AG04450 (cell line): ENCODE results near the gene CLEC3B. TPM values are rescaled to one million over a fixed set of nuclear protein-coding genes. Genes with fewer than 3 reads are reported as not detected.
A peak's percentile ranks its signal among the peaks of the same experiment; 100 is the strongest.
"Not testable (repeated sequence)": the region's sequence is repeated elsewhere in the genome, so short reads cannot be mapped to it uniquely, and the experiment has no call there.

ENCODE experiments used
- CTCF ChIA-PET: fragments of 300-600, 350-600 bp; formaldehyde crosslinking; extraction: SDS; loops from one replicate; lab custom pipeline; 2022; ENCODE audit warnings: antibody characterized with exemption, inconsistent platforms; lab: Charles Lee
- POLR2A ChIA-PET: fragments of 350-600 bp; formaldehyde crosslinking; extraction: SDS; loops from one replicate; lab custom pipeline; 2021; ENCODE audit warnings: antibody characterized with exemption, inconsistent platforms; lab: Yijun Ruan, JAX
- DNase-seq: peaks from one replicate; pipeline ENCODE4 v3.0.0-alpha.2; 2011; ENCODE audit warnings: low read depth, low spot score
- H3K27ac ChIP-seq: one replicate; pipeline ENCODE4 v1.5.1; 2012; ENCODE audit warnings: low read depth, low read length, control low read depth
- H3K27me3 ChIP-seq: one replicate; pipeline ENCODE4 v1.6.0; 2012; ENCODE audit warnings: low read length; ENCODE audit not compliant: control insufficient read depth, insufficient read depth
- H3K4me3 ChIP-seq: 2 replicates; pipeline ENCODE4 v1.5.1; 2011; ENCODE audit warnings: mild to moderate bottlenecking, low read depth, low read length, control low read depth
- H3K9me3 ChIP-seq: 2 replicates; pipeline ENCODE4 v1.5.1; 2012; ENCODE audit warnings: low read length; ENCODE audit not compliant: control insufficient read depth, insufficient read depth
- polyA plus RNA-seq: library from polyadenylated mRNA; depleted of rRNA; stranded (reverse); fragments of >200 nt; gene quantifications from 2 replicates; pipeline ENCODE4 v1.2.3, GENCODE V29; 2011
- TF ChIP-seq, protein P1 (sequence below): IDR thresholded peaks from 2 replicates; pipeline ENCODE4 v1.5.1; 2011; ENCODE audit warnings: low read depth, low read length, control low read depth, inconsistent platforms

The CLEC3B gene
- polyA plus RNA-seq, 1 experiment: 4.3 TPM

DNA sequence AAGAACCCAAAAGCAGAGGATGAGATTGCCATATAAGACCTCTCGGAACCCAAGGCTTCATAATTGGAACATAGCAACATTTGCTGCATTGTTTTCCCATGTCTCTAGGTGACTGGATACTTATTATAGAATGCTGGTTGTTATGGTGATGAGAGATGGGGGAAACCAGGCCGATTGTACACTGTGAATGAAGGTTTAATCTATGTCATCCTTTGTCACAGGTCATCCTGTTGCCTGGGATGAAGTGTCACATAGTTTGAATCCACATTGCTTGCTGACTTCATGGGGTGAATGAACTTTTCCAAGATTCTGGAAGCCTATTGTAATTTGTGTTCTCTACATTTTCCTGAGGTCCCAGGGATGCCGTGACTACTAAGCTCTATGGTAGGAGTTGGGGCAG lies 41.8 kb downstream of the CLEC3B start:
- Histone ChIP-seq H3K4me3 (no peak overlapping the region), H3K9me3 (no peaks in the 10 kb centered on the region), H3K27me3 (no peaks in the 10 kb centered on the region), H3K27ac (no peak overlapping the region)
- POLR2A ChIA-PET: no interaction called here
- TF ChIP-seq, protein P1, sequence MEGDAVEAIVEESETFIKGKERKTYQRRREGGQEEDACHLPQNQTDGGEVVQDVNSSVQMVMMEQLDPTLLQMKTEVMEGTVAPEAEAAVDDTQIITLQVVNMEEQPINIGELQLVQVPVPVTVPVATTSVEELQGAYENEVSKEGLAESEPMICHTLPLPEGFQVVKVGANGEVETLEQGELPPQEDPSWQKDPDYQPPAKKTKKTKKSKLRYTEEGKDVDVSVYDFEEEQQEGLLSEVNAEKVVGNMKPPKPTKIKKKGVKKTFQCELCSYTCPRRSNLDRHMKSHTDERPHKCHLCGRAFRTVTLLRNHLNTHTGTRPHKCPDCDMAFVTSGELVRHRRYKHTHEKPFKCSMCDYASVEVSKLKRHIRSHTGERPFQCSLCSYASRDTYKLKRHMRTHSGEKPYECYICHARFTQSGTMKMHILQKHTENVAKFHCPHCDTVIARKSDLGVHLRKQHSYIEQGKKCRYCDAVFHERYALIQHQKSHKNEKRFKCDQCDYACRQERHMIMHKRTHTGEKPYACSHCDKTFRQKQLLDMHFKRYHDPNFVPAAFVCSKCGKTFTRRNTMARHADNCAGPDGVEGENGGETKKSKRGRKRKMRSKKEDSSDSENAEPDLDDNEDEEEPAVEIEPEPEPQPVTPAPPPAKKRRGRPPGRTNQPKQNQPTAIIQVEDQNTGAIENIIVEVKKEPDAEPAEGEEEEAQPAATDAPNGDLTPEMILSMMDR: no peak
- no peak for DNase-seq
- CTCF ChIA-PET: no interaction called here

DNA sequence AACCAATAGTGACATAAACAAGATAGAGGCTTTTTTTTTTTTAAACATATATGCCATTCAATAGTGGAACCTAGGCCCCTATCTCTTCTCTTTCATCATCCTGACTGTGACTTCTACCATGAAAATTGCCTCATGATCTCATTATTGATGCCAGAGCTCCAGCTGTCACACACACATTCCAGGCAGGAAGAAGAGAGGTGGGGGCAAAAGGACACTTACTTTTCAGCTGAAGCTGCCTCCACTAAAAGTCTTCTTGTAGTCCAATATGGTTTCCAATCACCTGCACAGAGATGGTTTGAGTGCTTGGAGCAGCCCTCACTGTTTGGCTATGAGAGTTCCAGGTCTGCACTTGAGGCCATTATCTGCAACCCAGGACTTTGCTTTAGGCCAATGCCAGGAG lies 45.0 kb downstream of the CLEC3B start:
- no peaks in the 10 kb centered on the region for H3K27me3 ChIP-seq
- ChIA-PET POLR2A (no interaction called here), CTCF (no interaction called here)
- no peak overlapping the region for H3K27ac ChIP-seq
- H3K4me3 ChIP-seq: no peak overlapping the region
- DNase-seq: no peak
- TF ChIP-seq, protein P1: no peak
- H3K9me3 ChIP-seq: peaks cover 4% of the 10 kb centered on the region; the same call in 1 of the 2 replicates

DNA sequence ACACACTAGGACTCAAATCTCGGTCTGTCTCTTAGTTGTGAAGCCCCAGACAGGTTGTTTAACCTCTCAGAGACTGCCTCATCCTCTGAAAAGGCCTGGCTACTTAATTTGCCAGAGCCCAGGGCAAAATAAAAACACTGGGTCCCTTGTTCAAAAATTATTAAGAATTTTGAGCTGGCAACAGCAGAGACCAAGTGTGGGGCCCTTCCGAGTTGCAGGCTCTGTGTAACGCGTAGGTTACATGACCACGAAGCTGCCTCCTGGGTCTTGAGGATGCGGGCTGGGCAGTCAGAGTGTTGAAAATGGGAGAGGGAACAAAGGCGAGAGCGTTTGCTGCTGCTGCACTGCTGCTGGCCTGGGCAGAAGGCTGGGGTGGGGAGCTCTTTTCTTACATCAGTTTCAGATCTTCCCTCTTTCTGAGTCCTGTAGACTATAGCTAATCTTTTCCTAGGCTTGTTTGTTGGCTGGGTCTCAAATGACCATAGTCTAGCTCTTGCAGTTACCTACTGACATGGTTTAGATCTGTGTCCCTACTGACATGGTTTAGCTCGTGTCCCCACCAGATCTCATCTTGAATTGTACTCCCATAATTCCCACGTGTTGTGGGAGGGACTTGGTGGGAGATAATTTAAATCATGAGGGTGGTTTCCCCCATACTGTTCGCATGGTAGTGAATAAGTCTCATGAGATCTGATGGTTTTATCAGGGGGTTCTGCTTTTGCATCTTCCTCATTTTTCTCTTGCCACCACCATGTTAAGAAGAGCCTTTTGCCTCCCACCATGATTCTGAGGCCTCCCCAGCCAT lies 49.9 kb downstream of the CLEC3B start:
- no peak for DNase-seq
- TF ChIP-seq, protein P1: no peak
- Histone ChIP-seq H3K27ac (no peak overlapping the region), H3K4me3 (no peak overlapping the region), H3K9me3 (peaks cover 4% of the 10 kb centered on the region; the same call in 1 of the 2 replicates), H3K27me3 (no peaks in the 10 kb centered on the region)
- POLR2A ChIA-PET: no interaction called here
- CTCF ChIA-PET: no interaction called here

DNA sequence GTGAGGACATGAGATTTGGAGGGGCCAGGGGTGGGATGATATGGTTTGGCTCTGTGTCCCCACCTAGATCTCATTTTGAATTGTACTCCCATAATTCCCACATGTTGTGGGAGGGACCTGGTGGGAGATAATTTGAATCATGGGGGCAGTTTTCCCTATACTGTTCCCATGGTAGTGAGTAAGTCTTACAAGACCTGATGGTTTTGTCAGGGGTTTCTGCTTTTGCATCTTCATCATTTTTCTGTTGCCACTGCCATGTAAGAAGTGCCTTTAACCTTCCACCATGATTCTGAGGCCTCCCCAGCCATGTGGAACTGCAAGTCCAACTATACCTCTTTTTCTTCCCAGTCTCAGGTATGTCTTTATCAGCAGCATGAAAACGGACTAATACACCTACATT lies 52.2 kb downstream of the CLEC3B start:
- CTCF ChIA-PET, H3K9me3 ChIP-seq, H3K27ac ChIP-seq, POLR2A ChIA-PET, DNase-seq, H3K4me3 ChIP-seq, H3K27me3 ChIP-seq: not testable (repeated sequence)

DNA sequence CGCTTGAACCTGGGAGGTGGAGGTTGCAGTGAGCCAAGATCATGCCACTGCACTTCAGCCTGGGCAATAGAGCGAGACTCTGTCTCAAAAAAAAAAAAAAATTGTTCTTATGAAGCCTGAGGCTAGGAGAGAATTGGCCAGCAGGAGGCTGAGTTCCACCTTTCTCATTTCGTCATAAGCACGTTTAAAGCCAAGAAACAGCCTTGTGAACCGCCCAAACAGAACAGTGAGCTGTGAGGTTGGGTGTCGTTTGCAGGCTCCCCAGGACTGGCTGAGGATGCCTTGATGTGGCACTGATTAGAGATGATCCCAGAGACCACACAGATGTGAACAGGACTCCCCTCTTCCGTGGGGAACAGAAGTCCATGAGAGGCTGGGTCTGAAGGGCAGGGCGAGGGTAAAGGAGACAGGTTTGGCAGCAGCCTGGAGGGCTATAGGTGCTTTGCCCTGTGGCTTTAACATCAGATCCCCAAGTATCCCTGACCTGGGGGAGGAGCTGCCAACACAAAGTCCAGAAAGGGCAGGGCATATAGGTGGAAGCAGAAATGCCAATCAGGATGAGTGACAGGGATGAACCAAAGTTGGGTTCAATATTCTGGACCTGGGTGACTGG lies 52.9 kb downstream of the CLEC3B start:
- CTCF ChIA-PET: interaction anchor here (0.6 to 1.5 kb wide), 5 partner anchors 9 to 132 kb away, joined by 3 to 5 read pairs (median 4); no protein-coding TSS in a partner anchor
- POLR2A ChIA-PET: no interaction called here
- H3K27me3 ChIP-seq: no peaks in the 10 kb centered on the region
- H3K9me3 ChIP-seq: no peaks in the 10 kb centered on the region; the same call in 1 of the 2 replicates
- TF ChIP-seq, protein P1: peak; percentile 39
- DNase-seq: no peak
- no peak overlapping the region for H3K27ac ChIP-seq
- H3K4me3 ChIP-seq: no peak overlapping the region
